GM12801 (cell line): ENCODE data around the gene HECTD3.
A peak's percentile ranks its signal among the peaks of the same experiment; 100 is the strongest.

ENCODE experiments used
- CTCF ChIP-seq: IDR thresholded peaks from one replicate; pipeline ENCODE4 v1.5.1; 2011; ENCODE audit warnings: control low read depth; ENCODE audit not compliant: insufficient read length; ENCODE audit errors: extremely low read depth

HECTD3 gene

GRCh38 chr1:45026446-45026845, 15.3 kb upstream of the HECTD3 start:
- no peak for TF ChIP-seq CTCF

- no peak for TF ChIP-seq CTCF
Measured at GRCh38 chr1:45023663-45024062, 12.5 kb upstream of the HECTD3 start.

- peak; percentile 71 for TF ChIP-seq CTCF
Measured at GRCh38 chr1:45018599-45019230, 7.6 kb upstream of the HECTD3 start.

- TF ChIP-seq CTCF: no peak
Measured at GRCh38 chr1:45016767-45017166, 5.6 kb upstream of the HECTD3 start.

GRCh38 chr1:45016090-45016697, 5.1 kb upstream of the HECTD3 start:
- no peak for TF ChIP-seq CTCF

GRCh38 chr1:45015683-45016082, 4.6 kb upstream of the HECTD3 start:
- TF ChIP-seq CTCF: no peak

- no peak for TF ChIP-seq CTCF
Measured at GRCh38 chr1:45014321-45015028, 3.4 kb upstream of the HECTD3 start.
